ENCODE measurements around the gene PALD1. TPM values are rescaled to one million over a fixed set of nuclear protein-coding genes. Genes with fewer than 3 reads are reported as not detected.

The PALD1 gene
- total RNA-seq, 1 experiment from 2014 or later, result 33.1 TPM

- Histone ChIP-seq H3K9me2 (ENCODE audit: insufficient read depth) (no peaks in the 10 kb centered on the region), H3K27ac (ENCODE audit: low read depth, low read length) (peak overlapping the region; percentile 71), H3K9me3 (ENCODE audit: control insufficient read depth in 1 of 2, insufficient read depth in 1 of 2, low read depth in 1 of 2, low read length in 2 of 2) (no peaks in the 10 kb centered on the region), H4K20me1 (ENCODE audit: insufficient read depth) (no peaks in the 10 kb centered on the region), H3K9ac (ENCODE audit: low read length) (peak overlapping the region; percentile 50), H3K36me3 (ENCODE audit: control insufficient read depth in 1 of 2, insufficient read depth in 2 of 2, low read length in 2 of 2) (no peaks in the 10 kb centered on the region; a peak in 1 of 4 replicates), H3K4me1 (ENCODE audit: control insufficient read depth in 1 of 2, insufficient read depth in 2 of 2, low read length in 2 of 2) (peaks cover 64 to 95% of the 10 kb centered on the region in 2 experiments), H3K4me3 (replicated peaks in 1 of 2; ENCODE audit: low read depth in 1 of 2, low read length in 2 of 2) (no peak overlapping the region), H2AFZ (ENCODE audit: low read depth, low read length, poor library complexity, severe bottlenecking) (no peak overlapping the region), H3K4me2 (ENCODE audit: low read length) (peak overlapping the region; percentile 49), H3K27me3 (ENCODE audit: insufficient read depth, low read length) (no peaks in the 10 kb centered on the region), H3K79me2 (ENCODE audit: insufficient read depth, low read length) (no peaks in the 10 kb centered on the region)
- ChIA-PET POLR2A (interaction anchor here (2.0 kb wide), 1 partner anchor 15 kb away, joined by 4 read pairs; no protein-coding TSS in a partner anchor), CTCF (interaction anchor here (1.1 kb wide), 1 partner anchor 15 kb away, joined by 4 read pairs; no protein-coding TSS in a partner anchor), RAD21 (ENCODE audit: low non-redundant PET in 1 of 2, low total read pairs in 2 of 2, uncharacterized antibody in 2 of 2, unreplicated experiment in 2 of 2) (interaction anchor here in 1 of 2 experiments (0.6 kb wide), 1 partner anchor 181 kb away, joined by 3 read pairs; no protein-coding TSS in a partner anchor)
- intact Hi-C loops (cut with micrococcal nuclease), result no loop called here
- DNase-seq (ENCODE audit: low read depth, low spot score) (no peak), ATAC-seq (no peak)
- TF ChIP-seq SP1 (IDR thresholded peaks at IDR 0.05; ENCODE audit: low read depth) (no peak), MAX (IDR thresholded peaks at IDR 0.05) (no peak; the same call in 1 of the 2 replicates), RAD21 (IDR thresholded peaks at IDR 0.05; ENCODE audit: low read depth) (no peak), ATF3 (IDR thresholded peaks at IDR 0.05) (no peak), ZNF274 (IDR thresholded peaks at IDR 0.05; ENCODE audit: low read depth, low read length) (no peak), CEBPB (IDR thresholded peaks at IDR 0.05; ENCODE audit: low read depth) (no peak), CTCF (IDR thresholded peaks at IDR 0.05 in 2 of 3, conservative IDR thresholded peaks at IDR 0.05 in 1 of 3; ENCODE audit: borderline replicate concordance in 1 of 3, insufficient read depth in 1 of 3, low read depth in 2 of 3, low read length in 2 of 3) (no peak), ZFX (IDR thresholded peaks at IDR 0.05) (no peak), SRF (IDR thresholded peaks at IDR 0.05; ENCODE audit: low read depth) (no peak), POLR2A (IDR thresholded peaks at IDR 0.05; ENCODE audit: borderline replicate concordance, extremely low read depth, insufficient read depth, insufficient read length) (no peak), SIN3A (IDR thresholded peaks at IDR 0.05; ENCODE audit: low read depth) (no peak), ELF1 (IDR thresholded peaks at IDR 0.05; ENCODE audit: borderline replicate concordance, low read depth) (no peak), CBX3 (IDR thresholded peaks at IDR 0.05; ENCODE audit: low read depth) (no peak), JUND (IDR thresholded peaks at IDR 0.05) (no peak), ZBTB33 (IDR thresholded peaks at IDR 0.05; ENCODE audit: extremely low read depth, insufficient replicate concordance, low read length) (no peak), FOSL1 (IDR thresholded peaks at IDR 0.05; ENCODE audit: low read depth) (no peak)
- BruUV-seq (replicated peaks), result no TSS peak
These were observed 95.3 kb downstream of the PALD1 start for GRCh38 chr10:70573599-70574506.

Measured in HCT116 (cell line).